ENCODE results near the gene ZNF550.

The ZNF550 gene

DNA sequence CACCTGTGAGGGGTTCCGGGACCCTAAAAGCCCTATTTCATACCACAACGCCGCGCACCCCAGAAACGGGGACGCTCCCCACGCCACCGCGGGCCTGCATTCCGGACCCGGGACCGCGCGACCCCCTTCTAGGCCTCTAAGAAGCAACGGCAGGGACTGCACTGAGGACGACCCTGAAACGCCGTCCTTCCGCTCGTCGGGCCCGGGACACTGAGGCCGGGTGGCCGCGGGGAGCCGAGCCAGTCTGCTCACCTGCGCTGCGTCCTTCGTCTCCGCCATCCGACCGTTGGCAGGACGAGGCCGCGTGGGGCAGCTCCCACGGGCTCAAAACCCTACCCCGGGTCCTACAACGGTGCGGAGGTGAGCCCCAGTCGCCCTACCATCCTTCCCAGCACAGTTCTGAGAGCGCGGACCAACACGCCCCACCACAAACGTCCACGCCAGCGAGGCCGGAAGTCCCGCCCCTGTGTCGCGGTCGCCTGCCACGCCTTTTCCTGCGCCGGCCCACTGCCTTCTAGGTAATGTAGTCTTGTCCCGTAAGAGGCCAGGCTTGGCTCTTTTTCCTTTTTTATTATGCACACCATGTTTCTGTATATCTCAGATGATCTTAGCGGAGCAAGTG lies at the start of gene ZNF550:
Gene ZNF550, minus strand, starts transcription at position 460 of the 622 bp plus-strand sequence. Its CDS starts 181 bp downstream, at position 279.
- peak; percentile 76 to 78 (median 77) for DNase-seq (ENCODE audit: low read depth in 3 of 3)

DNA sequence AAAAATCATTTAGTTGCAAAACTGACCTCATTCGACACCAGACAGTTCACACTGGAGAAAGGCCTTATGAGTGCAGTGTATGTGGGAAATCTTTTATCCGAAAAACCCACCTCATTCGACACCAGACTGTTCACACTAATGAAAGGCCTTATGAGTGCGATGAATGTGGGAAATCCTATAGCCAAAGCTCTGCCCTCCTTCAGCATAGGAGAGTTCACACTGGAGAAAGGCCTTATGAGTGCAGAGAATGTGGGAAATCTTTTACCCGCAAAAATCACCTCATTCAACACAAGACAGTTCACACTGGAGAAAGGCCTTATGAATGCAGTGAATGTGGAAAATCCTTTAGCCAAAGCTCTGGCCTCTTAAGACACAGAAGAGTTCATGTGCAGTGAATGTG lies 47.3 kb upstream of the ZNF550 start:
- no peak for DNase-seq (ENCODE audit: low read depth in 3 of 3)

DNA sequence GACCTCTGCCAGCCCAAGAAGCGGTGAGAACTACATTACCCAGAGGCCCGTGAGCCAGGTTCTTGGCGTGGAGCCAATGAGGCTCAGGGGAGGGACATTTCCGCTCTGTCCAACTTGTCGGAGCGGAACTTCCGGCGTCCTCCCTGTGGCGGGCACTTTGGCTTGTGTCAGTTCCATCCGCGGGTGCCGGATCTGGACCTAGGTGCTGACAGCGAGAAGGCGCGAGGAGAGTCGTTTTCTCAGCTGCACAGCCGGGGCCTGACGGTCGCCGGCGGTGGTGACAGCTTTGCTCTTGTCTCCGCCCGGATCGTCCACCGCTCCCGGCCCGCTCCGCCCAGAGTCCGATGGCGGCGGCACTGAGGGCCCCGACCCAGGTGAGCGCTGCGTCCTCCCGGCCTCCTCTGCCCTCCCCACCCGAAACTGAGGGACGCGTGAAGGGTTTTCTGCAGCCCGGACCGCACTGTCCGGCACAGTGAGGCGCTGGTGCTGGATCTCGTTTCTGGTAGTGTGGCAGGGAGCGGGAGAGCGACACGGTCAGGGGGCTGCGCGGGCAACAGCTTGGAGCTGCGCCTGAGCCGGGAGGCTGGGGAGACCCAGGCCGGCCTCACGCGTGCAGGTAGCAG lies 40.2 kb upstream of the ZNF550 start, which contains the start of gene ZNF530:
Gene ZNF530, plus strand, starts transcription at position 125 of the 623 bp plus-strand sequence. CDS start 4,461 bp downstream, outside the sequence.
- DNase-seq (ENCODE audit: low read depth in 3 of 3), result peak; percentile 62 to 76 (median 74)

DNA sequence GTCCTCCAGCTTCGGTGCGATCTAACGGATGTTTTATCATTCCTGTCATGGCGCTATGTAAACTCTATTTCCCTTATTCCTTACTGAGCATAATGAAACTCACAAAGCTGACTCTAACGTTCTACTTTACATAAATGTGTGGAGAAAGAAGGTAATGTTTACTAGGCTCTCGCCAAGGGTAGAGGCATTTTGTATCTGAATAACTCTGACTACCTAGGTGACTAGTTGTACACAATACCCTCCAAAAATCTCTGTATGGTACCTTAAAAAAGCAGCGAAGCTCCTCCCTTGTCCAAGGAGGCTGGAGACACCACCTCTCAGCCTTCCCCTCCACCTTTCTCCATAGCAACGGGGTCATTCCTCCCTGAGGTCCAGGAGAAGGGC lies 39.7 kb upstream of the ZNF550 start:
- no peak for DNase-seq (ENCODE audit: low read depth in 3 of 3)

DNA sequence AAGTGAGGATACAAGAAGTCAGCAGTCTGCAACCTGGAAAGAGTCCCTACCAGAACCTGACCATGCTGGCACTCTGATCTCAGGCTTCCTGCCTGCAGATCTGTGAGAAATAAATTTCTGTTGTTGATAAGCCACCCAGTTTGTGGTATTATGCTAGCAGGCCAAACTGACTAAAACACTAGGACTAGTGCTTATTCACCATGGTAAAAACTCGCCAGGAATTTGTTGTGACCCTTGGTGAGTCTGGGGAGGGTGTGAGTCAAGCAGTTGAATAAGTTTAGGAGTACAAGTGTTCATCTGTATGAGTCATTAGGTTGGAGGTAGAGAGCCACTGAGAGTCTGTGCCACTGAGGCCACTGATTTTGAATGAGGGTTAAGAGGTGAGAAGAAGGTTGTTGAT lies 27.9 kb upstream of the ZNF550 start:
- DNase-seq (ENCODE audit: low read depth in 3 of 3), result no peak

DNA sequence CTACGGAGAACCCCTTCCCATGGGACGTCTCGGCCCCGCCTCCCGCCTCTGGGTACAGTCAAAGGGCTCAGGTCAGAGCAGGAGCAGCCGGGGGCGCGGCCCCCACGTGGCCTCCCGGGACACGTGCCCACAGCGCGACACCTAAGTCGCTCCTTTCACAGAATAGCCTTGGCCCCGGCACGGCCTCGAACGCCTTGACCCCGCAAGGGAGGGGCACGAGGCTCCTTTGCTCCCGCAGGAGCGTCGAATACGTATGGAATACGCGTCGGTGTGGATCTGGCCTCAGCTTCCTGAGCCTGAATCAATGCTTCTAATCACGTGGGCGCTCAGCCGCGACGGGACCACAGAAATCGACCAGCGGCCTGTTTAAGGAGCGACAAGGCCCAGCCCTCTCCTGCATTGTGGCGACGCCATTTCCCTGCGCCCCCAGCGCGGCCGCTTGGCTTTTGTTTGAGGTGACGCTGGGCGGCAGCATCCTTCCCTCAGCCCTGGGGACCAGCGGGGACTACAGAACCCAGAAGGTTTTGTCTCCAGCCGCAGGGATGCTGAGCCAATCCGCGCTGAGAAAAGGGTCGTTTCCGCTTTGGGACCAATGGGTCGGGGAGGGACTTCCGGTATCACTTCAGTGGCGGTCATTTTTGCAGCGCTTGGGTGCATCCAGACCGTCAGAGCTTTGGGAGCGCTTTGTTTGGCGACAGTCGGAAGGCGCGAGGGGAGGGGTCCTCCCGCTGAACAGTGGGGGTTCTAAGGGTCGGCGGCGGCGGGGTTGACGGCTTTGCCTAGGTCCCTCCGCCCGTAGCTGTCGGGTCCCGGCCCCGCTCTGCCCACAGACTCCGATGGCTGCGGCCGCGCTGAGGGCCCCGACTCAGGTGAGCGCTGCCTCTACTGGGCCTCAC lies 24.1 kb upstream of the ZNF550 start, which contains the start of gene ZIK1:
Gene ZIK1, plus strand, starts transcription at position 625 of the 896 bp plus-strand sequence. Its CDS starts 212 bp downstream, at position 837.
- DNase-seq (ENCODE audit: low read depth in 3 of 3), result peak; percentile 58 to 80 (median 69)

DNA sequence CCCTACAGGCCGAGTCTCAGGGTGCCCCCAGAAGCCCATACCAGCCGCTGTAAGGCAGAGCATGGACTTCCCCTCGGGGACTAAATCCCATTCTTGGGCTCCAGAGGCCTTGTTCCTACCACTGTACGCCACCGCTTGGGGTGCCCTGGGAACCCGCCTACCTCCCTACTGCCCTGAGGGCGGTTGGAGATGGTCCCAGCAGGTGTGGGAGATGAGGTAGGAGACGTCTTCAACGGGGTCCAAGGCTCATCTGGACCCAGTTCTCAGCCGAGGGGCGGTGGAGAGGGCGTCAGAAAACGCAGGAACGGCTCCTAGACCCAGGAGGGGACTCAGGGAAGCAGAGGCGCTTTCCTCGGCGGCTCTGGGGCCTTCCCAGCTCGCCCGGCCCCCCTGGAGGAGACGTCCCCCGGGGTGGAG lies 23.4 kb upstream of the ZNF550 start:
- DNase-seq (ENCODE audit: low read depth in 3 of 3), result no peak

DNA sequence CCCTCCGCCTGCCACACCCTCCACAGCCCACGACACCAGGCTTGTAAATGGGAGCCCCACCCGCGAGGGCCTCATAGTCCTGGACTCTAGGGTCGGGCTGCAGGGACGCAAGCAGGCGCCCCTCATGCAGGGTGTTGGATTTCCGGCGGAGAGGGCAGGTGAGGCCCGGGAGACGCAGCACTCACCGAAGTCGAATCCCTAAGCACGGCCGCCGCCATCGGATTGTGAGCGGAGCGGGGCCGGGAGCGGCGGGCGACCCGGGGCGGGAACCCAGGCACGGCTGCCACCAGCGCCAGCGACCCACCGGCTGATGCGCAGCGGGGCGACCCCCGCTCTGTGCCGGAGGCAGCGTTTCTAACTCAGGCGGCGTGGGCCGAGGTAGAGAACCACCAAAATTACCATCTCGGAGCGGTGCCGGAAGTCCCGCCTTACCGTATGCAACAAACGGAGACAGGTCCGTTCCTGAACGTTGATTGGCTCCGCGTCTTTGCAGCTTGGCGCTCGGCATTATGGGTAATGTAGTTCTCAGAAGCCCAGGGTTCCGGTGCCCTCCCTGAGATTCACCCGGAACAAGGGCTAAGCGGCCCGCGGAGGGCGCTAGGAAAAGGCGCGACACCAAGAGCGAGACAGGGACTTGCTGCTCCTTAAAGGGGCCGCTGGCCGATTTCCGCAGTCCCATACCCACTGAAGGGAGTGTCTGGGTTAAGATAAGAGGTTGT lies 19.0 kb upstream of the ZNF550 start, which contains the start of gene ZNF416:
Gene ZNF416, minus strand, starts transcription at position 425 of the 719 bp plus-strand sequence. Its CDS starts 207 bp downstream, at position 218.
- peak; percentile 72 to 93 (median 90) for DNase-seq (ENCODE audit: low read depth in 3 of 3)

DNA sequence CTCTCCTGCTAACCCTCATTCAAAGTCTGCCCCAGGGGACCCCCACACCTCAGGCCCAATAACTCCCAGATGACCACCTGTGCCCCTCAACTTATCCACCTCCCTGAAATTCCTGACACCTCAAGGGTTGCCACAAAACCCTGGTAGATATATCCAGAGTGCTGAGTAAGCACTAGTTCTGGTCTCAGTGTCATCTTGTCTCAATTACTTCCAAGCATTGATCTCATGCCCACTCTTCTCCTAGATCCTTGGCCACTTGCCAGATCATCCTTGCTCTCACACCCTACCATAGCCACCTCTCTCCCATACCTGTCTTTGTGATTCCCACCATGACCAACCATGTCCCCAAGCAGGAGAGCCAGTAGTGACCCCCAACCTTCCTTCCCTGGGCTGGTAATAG lies 17.0 kb upstream of the ZNF550 start:
- DNase-seq (ENCODE audit: low read depth in 3 of 3), result no peak

DNA sequence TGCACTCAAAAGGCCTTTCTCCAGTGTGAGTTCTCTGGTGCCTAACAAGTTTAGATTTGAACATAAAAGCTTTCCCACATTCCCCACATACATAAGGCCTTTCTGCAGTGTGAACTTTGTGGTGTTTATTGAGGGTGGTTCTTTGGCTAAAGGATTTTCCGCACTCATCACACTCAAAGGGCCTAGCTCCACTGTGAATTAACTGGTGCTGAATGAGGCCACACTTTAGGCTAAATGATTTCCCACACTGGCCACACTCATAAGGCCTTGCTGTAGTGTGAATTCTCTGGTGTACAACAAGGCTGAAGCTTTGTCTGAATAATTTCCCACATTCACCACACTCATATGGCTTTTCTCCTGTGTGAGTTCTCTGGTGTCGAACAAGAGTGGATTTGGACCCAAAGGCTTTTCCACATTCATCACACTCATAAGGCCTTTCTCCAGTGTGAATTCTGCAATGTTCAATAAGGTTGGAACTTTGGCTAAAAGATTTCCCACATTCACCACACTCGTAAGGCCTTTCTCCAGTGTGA lies 12.8 kb upstream of the ZNF550 start:
- no peak for DNase-seq (ENCODE audit: low read depth in 3 of 3)

DNA sequence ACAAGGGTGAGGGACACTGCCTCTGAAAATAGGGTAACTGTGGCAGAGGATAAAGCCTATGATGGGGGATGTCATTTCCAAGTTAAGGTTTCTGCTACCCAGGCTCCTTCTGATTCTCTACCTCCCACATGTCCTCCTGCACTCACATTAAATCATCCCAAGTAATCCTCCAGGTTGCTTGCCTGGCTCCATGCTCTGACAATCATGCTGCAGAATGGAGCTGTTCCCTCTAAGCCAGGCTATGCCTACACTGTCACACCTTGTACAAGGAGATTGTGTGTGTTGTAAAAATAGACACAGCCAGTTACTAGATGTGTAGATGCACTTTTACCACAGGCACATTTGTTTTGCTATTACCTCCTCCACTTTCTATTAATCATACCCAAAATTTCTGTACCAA lies 11.0 kb upstream of the ZNF550 start:
- no peak for DNase-seq (ENCODE audit: low read depth in 3 of 3)

DNA sequence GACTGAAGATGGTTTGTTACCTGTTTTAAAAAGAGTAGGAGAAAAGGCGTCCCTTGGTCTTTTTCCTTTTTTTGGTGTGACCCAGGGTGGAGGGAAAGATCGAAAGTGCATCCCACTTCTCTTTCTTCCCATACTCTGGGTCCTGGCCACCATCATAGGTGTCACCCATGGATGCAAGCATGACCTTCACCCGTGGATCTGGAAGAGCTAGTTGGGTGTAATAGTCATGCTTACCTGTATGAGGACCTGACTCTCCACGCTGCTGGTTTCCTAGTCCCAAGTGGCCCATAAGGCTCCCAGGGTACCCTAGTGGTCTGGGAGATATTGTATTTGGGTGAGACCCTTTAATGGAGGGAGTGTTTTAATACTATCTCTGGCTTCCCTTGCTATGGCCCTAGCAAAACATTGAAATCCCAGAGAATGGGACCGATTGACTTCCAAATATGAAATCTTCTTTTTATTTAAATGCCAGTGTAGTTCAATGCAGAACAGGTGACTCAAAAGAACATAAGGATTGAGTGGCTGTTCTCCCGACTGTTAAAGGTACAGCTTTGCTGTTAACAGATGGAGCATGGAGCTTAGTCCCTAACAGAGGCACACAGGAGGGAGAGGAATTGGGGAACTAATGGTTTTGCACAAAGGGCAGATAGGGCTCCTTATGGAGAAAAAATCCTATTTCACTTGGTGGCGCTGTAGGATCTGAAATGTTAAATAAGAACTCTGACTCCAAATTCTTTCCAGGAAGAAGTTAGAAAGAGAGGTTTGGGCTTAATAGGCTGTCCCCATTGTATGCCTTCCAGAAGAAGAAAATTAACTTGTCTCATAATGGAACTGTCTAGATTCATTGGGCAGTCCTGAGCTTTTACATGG lies 7.0 kb upstream of the ZNF550 start:
- DNase-seq (ENCODE audit: low read depth in 3 of 3), result no peak

DNA sequence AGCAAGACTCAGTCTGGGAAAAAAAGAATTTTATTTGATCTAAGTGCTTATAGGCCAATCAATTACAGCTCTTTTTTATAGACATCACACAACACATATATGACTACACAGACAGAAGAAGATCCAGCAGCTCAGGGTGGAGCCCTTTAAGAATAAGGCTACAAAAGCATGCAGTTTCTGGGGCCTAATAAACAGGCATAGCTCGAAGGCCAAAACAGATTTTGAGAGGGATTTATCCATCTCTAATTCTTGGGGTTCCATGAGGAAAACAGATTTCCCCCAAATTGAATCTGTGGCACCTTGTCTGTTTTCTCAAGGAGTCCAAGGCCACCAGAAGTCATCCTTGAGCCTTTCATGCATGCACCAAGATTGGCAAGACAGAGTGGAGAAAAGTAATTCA lies 3.9 kb upstream of the ZNF550 start:
- no peak for DNase-seq (ENCODE audit: low read depth in 3 of 3)

DNA sequence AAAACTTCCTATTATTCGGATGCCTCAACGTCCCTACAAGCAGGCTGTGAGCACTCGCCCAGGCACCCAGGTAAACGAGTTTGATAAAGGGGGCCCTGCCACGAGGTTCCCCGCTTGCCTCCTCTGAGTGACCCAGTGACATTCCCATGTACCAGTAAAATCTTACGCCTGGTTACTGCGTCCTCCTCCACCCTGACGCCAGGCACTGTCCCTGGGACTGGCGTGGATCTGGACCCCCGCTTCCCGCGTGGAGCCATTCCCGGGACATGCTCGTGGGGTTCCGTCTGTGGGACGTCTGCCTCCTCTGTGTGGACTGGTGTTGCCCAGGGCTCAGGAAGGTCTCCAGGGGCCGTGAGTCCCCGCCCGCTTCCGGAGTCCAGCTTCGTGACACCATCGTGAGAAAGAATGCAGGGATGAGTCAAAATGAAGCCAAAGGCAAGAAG lies 407 bp upstream of the ZNF550 start:
- DNase-seq (ENCODE audit: low read depth in 3 of 3), result no peak

DNA sequence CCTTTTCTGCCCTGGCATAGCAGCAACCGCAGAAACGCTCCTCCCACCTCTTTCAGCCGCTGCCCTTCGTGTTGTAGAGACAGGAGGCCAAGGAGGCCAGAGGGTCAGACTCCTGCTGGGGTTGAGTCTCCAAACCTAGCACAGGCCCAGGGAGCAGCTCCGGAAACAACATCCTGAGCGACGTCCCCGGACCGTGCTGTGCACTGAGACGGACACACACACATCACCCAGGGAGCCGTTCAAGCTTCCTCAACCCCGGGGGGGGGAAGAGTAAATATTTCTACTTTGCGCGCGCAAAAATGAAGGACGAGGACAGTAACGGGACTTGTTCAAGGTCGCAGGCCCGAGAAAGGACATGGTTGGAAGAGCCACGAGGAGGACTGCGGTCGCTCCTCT lies 657 bp downstream of the ZNF550 start:
- no peak for DNase-seq (ENCODE audit: low read depth in 3 of 3)

DNA sequence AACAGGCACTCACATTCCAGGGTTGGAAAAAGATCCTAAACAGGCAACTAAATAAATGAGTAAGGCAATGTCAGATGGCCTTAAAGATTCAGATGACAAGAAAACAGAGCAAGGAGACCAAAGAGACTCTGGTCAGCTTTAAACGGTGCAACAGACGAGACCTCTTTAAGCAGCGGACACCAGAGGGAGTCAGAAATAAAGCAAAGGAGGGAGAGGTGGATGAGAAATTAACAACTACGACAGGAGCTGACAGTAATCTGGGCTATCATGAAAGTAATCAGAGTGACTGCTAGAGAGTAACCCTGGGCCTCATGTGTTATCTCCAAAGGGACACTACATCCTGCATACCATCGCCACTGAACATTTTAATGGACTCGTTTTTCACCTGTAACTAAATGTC lies 1.1 kb downstream of the ZNF550 start:
- DNase-seq (ENCODE audit: low read depth in 3 of 3), result no peak

DNA sequence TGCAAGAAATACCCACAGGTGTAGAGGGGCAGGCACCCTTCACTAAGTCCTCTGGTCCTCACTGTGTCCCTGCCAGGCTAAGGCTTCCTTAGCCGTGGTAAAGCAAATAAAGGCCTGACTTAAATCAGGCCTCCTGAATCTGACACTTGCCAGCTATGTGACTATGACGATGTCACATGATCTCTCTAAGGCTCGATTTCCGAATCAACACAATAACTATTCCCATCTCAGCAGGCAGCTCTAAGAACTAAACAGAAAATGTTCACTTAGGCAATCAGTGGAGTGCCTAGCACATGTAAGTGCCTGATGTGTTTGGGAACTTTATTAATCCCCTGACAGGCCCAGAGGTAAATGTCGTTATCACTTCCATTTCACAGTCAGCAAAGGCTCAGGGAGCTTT lies 2.0 kb downstream of the ZNF550 start:
- DNase-seq (ENCODE audit: low read depth in 3 of 3), result no peak

DNA sequence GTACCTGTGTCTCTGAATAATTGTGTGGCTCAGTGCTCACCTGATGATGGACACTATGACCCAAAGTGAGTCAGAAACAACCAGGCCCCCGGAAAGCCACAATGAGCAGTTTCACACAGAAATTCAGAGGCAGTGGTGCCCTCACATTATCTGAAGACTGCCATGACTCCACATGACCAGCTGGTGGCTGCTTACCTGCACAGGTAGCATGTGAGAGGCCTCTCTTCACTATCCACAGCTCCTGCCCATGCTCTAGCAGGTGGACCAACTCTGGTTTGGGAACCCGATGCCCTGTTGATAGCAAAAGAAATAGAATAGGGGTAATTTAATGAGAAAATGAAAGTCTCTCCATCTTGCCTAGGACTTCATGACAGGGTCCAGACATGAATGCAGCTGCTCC lies 7.2 kb downstream of the ZNF550 start:
- no peak for DNase-seq (ENCODE audit: low read depth in 3 of 3)

DNA sequence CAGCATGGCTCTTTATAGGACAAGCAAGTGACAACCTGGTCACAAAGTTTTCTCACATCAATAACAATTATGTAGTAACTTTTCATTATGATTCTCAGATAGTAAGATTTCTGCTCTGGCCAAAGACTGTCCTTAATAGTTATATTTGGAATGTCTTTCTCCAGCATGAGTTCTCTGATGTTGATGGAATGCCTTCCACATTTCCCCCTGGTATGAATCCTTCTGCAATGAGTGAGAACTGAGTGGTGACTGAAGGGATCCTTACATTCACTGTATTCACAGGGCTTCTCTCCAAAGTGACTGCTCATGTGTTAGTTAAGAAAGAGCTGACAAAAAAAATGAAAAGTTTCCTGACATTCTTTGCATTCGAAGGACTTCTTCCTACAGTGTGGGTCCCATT lies 13.2 kb downstream of the ZNF550 start:
- DNase-seq (ENCODE audit: low read depth in 3 of 3), result no peak

DNA sequence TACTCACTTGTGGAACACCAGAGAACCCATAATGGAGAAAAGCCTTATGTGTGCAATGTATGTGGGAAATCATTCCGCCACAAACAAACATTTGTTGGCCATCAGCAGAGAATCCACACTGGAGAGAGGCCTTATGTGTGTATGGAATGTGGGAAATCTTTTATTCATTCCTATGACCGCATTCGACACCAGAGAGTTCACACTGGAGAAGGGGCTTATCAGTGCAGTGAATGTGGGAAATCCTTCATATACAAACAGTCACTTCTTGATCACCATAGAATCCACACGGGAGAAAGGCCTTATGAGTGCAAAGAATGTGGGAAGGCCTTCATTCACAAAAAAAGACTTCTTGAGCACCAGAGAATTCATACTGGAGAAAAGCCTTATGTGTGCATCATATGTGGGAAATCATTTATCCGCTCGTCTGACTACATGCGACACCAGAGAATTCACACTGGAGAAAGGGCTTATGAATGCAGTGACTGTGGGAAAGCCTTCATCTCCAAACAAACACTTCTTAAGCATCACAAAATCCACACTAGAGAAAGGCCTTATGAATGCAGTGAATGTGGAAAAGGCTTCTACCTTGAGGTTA lies 21.6 kb downstream of the ZNF550 start:
- no peak for DNase-seq (ENCODE audit: low read depth in 3 of 3)
